Calu3 (cell line): Measurements from ENCODE around the gene AACS. TPM values are rescaled to one million over a fixed set of nuclear protein-coding genes. Genes with fewer than 3 reads are reported as not detected.

Experiments
- Bru-seq: library from RNA; stranded (reverse); fragments of 400-500 nt; gene quantifications from one replicate; lab custom pipeline; 2021; lab: Mats Ljungman, UMichigan
- BruChase-seq, 2 experiments: library from RNA; stranded (reverse); fragments of 400-500 nt; gene quantifications; one replicate each; lab custom pipeline; 2021; lab: Mats Ljungman, UMichigan
- BruUV-seq: library from RNA; stranded (reverse); fragments of 400-500 nt; replicated peaks from 2 replicates; lab custom pipeline; 2021; lab: Mats Ljungman, UMichigan
- CTCF ChIA-PET: fragments of 300-600 bp; sonication (Branson Sonifier 250); formaldehyde crosslinking; loops from one replicate; lab custom pipeline; 2022; ENCODE audit warnings: antibody characterized with exemption; lab: Charles Lee
- DNase-seq: peaks from one replicate; pipeline ENCODE4 v3.0.0; 2022
- H3K27ac Mint-ChIP-seq: one replicate; pipeline ENCODE4 v1.8.0; 2022; ENCODE audit warnings: mixed read lengths; ENCODE audit not compliant: unreplicated experiment
- H3K27me3 Mint-ChIP-seq: one replicate; pipeline ENCODE4 v1.8.0; 2022; ENCODE audit warnings: mixed read lengths; ENCODE audit not compliant: unreplicated experiment
- H3K36me3 Mint-ChIP-seq: one replicate; pipeline ENCODE4 v1.8.0; 2022; ENCODE audit warnings: mild to moderate bottlenecking, moderate library complexity, mixed read lengths; ENCODE audit not compliant: insufficient read depth, unreplicated experiment
- H3K4me1 Mint-ChIP-seq: one replicate; pipeline ENCODE4 v1.8.0; 2022; ENCODE audit warnings: mild to moderate bottlenecking, low read depth, mixed read lengths; ENCODE audit not compliant: unreplicated experiment
- H3K4me3 Mint-ChIP-seq: one replicate; pipeline ENCODE4 v1.8.0; 2022; ENCODE audit warnings: mild to moderate bottlenecking, low read depth, moderate library complexity, mixed read lengths; ENCODE audit not compliant: unreplicated experiment
- H3K9me3 Mint-ChIP-seq: one replicate; pipeline ENCODE4 v1.8.0; 2022; ENCODE audit warnings: low read depth, mixed read lengths; ENCODE audit not compliant: unreplicated experiment
- CTCF ChIP-seq: fragments of 200-600 bp; IDR thresholded peaks from one replicate; pipeline ENCODE4 v1.8.0; 2022; ENCODE audit warnings: antibody characterized with exemption; ENCODE audit not compliant: unreplicated experiment
- intact Hi-C: fragments of 100-400 bp; cut with micrococcal nuclease; formaldehyde crosslinking; loops from one replicate; pipeline ENCODE4 v1.10.0; 2022; ENCODE audit not compliant: unreplicated experiment
- long read RNA-seq: library from polyadenylated mRNA; stranded (forward); transcript quantifications from one replicate; pipeline ENCODE4 v2.0.0, GENCODE V29; 2022
- total RNA-seq: library from RNA; stranded (reverse); gene quantifications from 2 replicates; pipeline ENCODE4 v1.2.3, GENCODE V29; 2022

Gene AACS
- 39.2 and 41.3 TPM in 2 replicates for total RNA-seq
- percentile 64 among the genes with signal in this experiment for Bru-seq, nascent RNA
- BruChase-seq, experiment 1, labeled RNA remaining after a 6-hour chase, result percentile 61 among the genes with signal in this experiment
- percentile 61 among the genes with signal in this experiment for BruChase-seq, experiment 2, labeled RNA remaining after a 2-hour chase
- long read RNA-seq, transcript AACS-201 (18 exons, 3,316 nt), result major isoform, 19 of 48 reads
- long read RNA-seq, partial matches to known transcripts, result 7 of 48 reads
- long read RNA-seq, other reads (novel, unspliced or antisense), result 22 of 48 reads

DNA sequence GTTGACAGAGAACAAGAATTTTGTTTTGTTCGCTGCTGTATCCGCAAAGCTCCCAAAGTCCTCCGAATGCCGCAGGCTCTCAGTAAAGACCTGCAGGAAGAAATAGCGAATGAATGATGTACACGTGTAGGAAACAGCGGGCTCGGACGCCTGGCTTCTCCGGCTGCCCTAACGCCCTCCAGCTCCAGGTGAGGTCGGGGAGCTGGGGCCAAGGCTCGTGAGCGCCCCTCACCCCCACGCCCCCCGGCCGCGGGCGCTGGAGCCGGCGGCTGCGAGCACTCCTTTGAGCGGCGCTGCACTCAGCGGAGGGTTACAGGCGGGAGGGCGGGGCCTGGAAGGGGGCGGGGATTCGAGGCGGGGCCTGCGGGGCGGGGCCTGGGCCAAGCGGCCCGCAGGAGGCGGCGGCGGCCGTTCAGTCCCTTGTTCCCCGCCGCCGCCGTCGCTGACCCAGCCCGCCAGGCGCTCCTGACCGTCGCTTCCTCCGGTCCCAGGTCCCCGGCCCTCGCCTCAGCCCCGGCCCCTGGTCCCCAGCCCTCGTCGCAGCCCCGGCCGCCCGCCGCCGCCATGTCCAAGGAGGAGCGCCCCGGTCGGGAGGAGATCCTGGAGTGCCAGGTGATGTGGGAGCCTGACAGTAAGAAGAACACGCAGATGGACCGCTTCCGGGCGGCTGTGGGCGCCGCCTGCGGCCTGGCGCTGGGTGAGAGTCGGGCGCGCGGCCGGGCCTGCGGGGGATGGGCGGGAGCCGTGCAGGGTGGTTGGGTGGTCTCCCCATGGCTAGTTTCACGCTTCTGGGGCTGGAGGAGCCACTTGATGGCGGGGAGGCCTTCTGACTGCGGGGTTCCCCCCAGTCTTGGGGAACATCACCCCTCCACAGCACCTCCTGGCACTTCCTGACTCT is at the start of gene AACS:
AACS (plus strand) TSS at position 415 of the 898 bp plus-strand sequence; CDS start at position 565, 150 bp downstream.
- intact Hi-C loops, result no loop called here
- H3K4me1 Mint-ChIP-seq, result peaks cover 14% of the 10 kb centered on the region
- H3K4me3 Mint-ChIP-seq, result peak within 1 kb of the TSS; percentile 89
- DNase-seq, result peak; percentile 79
- TF ChIP-seq CTCF, result no peak
- no peaks in the 10 kb centered on the region for H3K9me3 Mint-ChIP-seq
- no peaks in the 10 kb centered on the region for H3K27me3 Mint-ChIP-seq
- TSS peak; percentile 34 for BruUV-seq
- H3K27ac Mint-ChIP-seq, result peak within 1 kb of the TSS; percentile 27
- CTCF ChIA-PET, result interaction anchor here (0.6 to 1.2 kb wide), 3 partner anchors 14 to 30 kb away, joined by 3 read pairs; no protein-coding TSS in a partner anchor
- H3K36me3 Mint-ChIP-seq, result peaks cover 30% of the 10 kb centered on the region

DNA sequence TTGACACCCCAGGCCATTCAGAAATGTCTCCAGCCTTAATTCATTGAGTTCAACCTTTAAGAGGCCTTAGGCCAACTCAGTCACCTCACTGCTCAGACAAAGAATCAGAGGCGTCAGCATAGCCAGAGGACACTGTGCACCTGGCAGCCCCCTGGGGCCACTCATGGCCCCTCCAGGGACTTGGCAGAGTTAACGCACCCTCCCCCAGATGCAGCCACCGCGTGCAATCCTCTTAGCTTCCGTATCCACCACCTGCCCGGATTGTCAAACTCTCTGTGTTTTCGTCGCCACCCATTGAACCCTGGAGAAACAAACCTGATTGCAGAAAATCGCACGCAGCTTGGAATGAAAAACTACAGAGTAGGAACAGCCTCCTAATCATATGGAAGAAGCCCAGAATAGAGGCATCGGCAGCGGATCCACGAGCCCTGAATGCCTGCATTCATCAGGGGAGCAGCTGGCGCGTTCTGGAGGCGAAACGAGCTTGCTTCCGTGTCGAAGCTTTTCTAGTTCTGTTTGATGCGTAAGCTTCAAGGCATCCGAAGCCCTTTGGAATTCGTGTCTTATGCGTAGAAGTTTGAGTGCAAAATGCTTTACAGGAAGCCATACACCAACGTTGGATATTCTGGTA is 49.4 kb upstream of the AACS start:
- Mint-ChIP-seq H3K4me3 (no peak overlapping the region), H3K27ac (no peak overlapping the region), H3K4me1 (no peaks in the 10 kb centered on the region), H3K36me3 (peaks cover 29% of the 10 kb centered on the region), H3K9me3 (no peaks in the 10 kb centered on the region), H3K27me3 (no peaks in the 10 kb centered on the region)
- CTCF ChIA-PET, result no interaction called here
- no peak for TF ChIP-seq CTCF
- intact Hi-C loops, result no loop called here
- no TSS peak for BruUV-seq
- DNase-seq, result no peak

DNA sequence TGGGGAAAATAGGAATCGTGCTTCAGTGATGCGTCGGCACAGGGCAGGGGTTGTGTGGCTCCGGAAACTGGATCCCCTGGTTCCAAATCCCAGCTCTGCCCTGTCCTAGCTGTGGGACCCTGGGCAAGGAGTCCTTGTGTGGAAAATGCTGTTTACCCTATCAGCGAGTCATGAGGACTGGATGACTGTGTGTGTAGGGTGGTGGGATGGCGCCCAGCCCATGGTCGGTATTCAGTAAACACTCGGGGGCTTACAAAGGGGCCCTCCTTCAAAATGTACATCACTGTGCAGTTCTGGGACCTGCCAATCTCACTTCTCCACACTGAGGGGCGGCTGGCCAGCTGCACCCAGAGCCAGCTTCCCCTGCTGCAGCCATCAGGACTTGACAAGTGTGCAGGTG is 47.4 kb upstream of the AACS start:
- Mint-ChIP-seq H3K36me3 (peaks cover 39% of the 10 kb centered on the region), H3K9me3 (no peaks in the 10 kb centered on the region), H3K27ac (no peak overlapping the region), H3K27me3 (no peaks in the 10 kb centered on the region), H3K4me3 (no peak overlapping the region), H3K4me1 (no peaks in the 10 kb centered on the region)
- CTCF ChIA-PET, result no interaction called here
- no peak for DNase-seq
- no TSS peak for BruUV-seq
- no peak for TF ChIP-seq CTCF
- intact Hi-C loops, result no loop called here

- Mint-ChIP-seq H3K27ac (no peak overlapping the region), H3K36me3 (peaks cover 42% of the 10 kb centered on the region), H3K4me1 (no peaks in the 10 kb centered on the region), H3K9me3 (no peaks in the 10 kb centered on the region), H3K27me3 (no peaks in the 10 kb centered on the region), H3K4me3 (no peak overlapping the region)
- CTCF ChIA-PET, result no interaction called here
- no peak for DNase-seq
- intact Hi-C loops, result no loop called here
- no TSS peak for BruUV-seq
- no peak for TF ChIP-seq CTCF
Observed at GRCh38 chr12:125018356-125018755, 46.9 kb upstream of the AACS start.
